Measurements from ENCODE around the gene TRIP10.

The TRIP10 gene

GRCh38 chr19:6696239-6696820, 43.1 kb upstream of the TRIP10 start:
- Histone ChIP-seq H2AK5ac (ENCODE audit: low read length, severe bottlenecking) (no peak overlapping the region), H3K23ac (ENCODE audit: low read length in 2 of 2) (no peak overlapping the region), H3K27me3 (ENCODE audit: control insufficient read depth in 1 of 2, insufficient read depth in 1 of 2, low read length in 2 of 2) (no peaks in the 10 kb centered on the region), H3K4me1 (ENCODE audit: control insufficient read depth, insufficient read depth, low read depth, low read length) (no peaks in the 10 kb centered on the region), H2BK5ac (ENCODE audit: low read depth, low read length, poor library complexity, severe bottlenecking) (no peak overlapping the region), H4K91ac (ENCODE audit: low read length) (no peak overlapping the region), H3K18ac (ENCODE audit: low read depth in 1 of 2, low read length in 2 of 2) (no peak overlapping the region), H3K27ac (ENCODE audit: low read length, poor library complexity, severe bottlenecking) (no peak overlapping the region), H3K14ac (ENCODE audit: low read length in 2 of 2) (no peak overlapping the region), H3K4me2 (ENCODE audit: low read length, poor library complexity, severe bottlenecking) (no peak overlapping the region), H3K9me3 (ENCODE audit: control insufficient read depth, low read length) (no peaks in the 10 kb centered on the region), H2BK12ac (ENCODE audit: low read length in 2 of 2) (no peak overlapping the region), H4K8ac (ENCODE audit: low read length) (no peak overlapping the region), H2BK120ac (ENCODE audit: low read depth, low read length) (no peak overlapping the region), H3K9ac (ENCODE audit: low read length) (no peak overlapping the region), H3K36me3 (ENCODE audit: control insufficient read depth in 1 of 2, insufficient read depth in 2 of 2, low read depth in 1 of 2, low read length in 2 of 2) (peaks cover 0 to 41% of the 10 kb centered on the region in 2 experiments), H2AFZ (ENCODE audit: low read depth, low read length) (no peak overlapping the region), H3K4ac (ENCODE audit: low read depth in 1 of 2, low read length in 2 of 2) (no peak overlapping the region), H3K4me3 (ENCODE audit: insufficient read depth in 1 of 2, low read depth in 1 of 2, low read length in 2 of 2) (no peak overlapping the region), H2BK15ac (ENCODE audit: low read depth, poor library complexity, severe bottlenecking) (no peak overlapping the region), H3K79me1 (replicated peaks; ENCODE audit: low read length, poor library complexity, severe bottlenecking) (no peaks in the 10 kb centered on the region)
- 88% methylated on average over 16 of the region's 18 CpGs for WGBS
- no peak for DNase-seq

GRCh38 chr19:6697291-6697690, 42.2 kb upstream of the TRIP10 start:
- no peaks in the 10 kb centered on the region for H3K79me1 ChIP-seq (replicated peaks; ENCODE audit: low read length, poor library complexity, severe bottlenecking)
- no peak overlapping the region for H3K18ac ChIP-seq (ENCODE audit: low read depth in 1 of 2, low read length in 2 of 2)
- H4K91ac ChIP-seq (ENCODE audit: low read length) = no peak overlapping the region
- H4K8ac ChIP-seq (ENCODE audit: low read length) = no peak overlapping the region
- H3K4ac ChIP-seq (ENCODE audit: low read depth in 1 of 2, low read length in 2 of 2) = no peak overlapping the region
- H3K4me3 ChIP-seq (ENCODE audit: insufficient read depth in 1 of 2, low read depth in 1 of 2, low read length in 2 of 2) = no peak overlapping the region
- H2BK12ac ChIP-seq (ENCODE audit: low read length in 2 of 2) = no peak overlapping the region
- H3K27me3 ChIP-seq (ENCODE audit: control insufficient read depth in 1 of 2, insufficient read depth in 1 of 2, low read length in 2 of 2) = peaks cover 0 to 4% of the 10 kb centered on the region in 2 experiments
- 81% methylated on average over 13 of the region's 13 CpGs for WGBS
- peaks cover 0 to 43% of the 10 kb centered on the region in 2 experiments for H3K36me3 ChIP-seq (ENCODE audit: control insufficient read depth in 1 of 2, insufficient read depth in 2 of 2, low read depth in 1 of 2, low read length in 2 of 2)
- H2BK120ac ChIP-seq (ENCODE audit: low read depth, low read length) = no peak overlapping the region
- H2BK15ac ChIP-seq (ENCODE audit: low read depth, poor library complexity, severe bottlenecking) = no peak overlapping the region
- no peak overlapping the region for H3K14ac ChIP-seq (ENCODE audit: low read length in 2 of 2)
- no peaks in the 10 kb centered on the region for H3K9me3 ChIP-seq (ENCODE audit: control insufficient read depth, low read length)
- H2BK5ac ChIP-seq (ENCODE audit: low read depth, low read length, poor library complexity, severe bottlenecking) = no peak overlapping the region
- H3K23ac ChIP-seq (ENCODE audit: low read length in 2 of 2) = no peak overlapping the region
- DNase-seq = no peak
- no peak overlapping the region for H3K4me2 ChIP-seq (ENCODE audit: low read length, poor library complexity, severe bottlenecking)
- no peak overlapping the region for H2AK5ac ChIP-seq (ENCODE audit: low read length, severe bottlenecking)
- no peak overlapping the region for H3K9ac ChIP-seq (ENCODE audit: low read length)
- no peak overlapping the region for H3K27ac ChIP-seq (ENCODE audit: low read length, poor library complexity, severe bottlenecking)
- no peak overlapping the region for H2AFZ ChIP-seq (ENCODE audit: low read depth, low read length)
- H3K4me1 ChIP-seq (ENCODE audit: control insufficient read depth, insufficient read depth, low read depth, low read length) = no peaks in the 10 kb centered on the region

GRCh38 chr19:6699935-6700334, 39.5 kb upstream of the TRIP10 start:
- Histone ChIP-seq H2AFZ (ENCODE audit: low read depth, low read length) (no peak overlapping the region), H4K91ac (ENCODE audit: low read length) (no peak overlapping the region), H3K4ac (ENCODE audit: low read depth in 1 of 2, low read length in 2 of 2) (no peak overlapping the region), H2BK15ac (ENCODE audit: low read depth, poor library complexity, severe bottlenecking) (no peak overlapping the region), H3K79me1 (replicated peaks; ENCODE audit: low read length, poor library complexity, severe bottlenecking) (no peaks in the 10 kb centered on the region), H2BK12ac (ENCODE audit: low read length in 2 of 2) (no peak overlapping the region), H2BK120ac (ENCODE audit: low read depth, low read length) (no peak overlapping the region), H3K27ac (ENCODE audit: low read length, poor library complexity, severe bottlenecking) (no peak overlapping the region), H2BK5ac (ENCODE audit: low read depth, low read length, poor library complexity, severe bottlenecking) (no peak overlapping the region), H3K4me1 (ENCODE audit: control insufficient read depth, insufficient read depth, low read depth, low read length) (no peaks in the 10 kb centered on the region), H3K9me3 (ENCODE audit: control insufficient read depth, low read length) (no peaks in the 10 kb centered on the region), H3K4me2 (ENCODE audit: low read length, poor library complexity, severe bottlenecking) (no peak overlapping the region), H3K14ac (ENCODE audit: low read length in 2 of 2) (no peak overlapping the region), H3K9ac (ENCODE audit: low read length) (no peak overlapping the region), H3K18ac (ENCODE audit: low read depth in 1 of 2, low read length in 2 of 2) (no peak overlapping the region), H2AK5ac (ENCODE audit: low read length, severe bottlenecking) (no peak overlapping the region), H4K8ac (ENCODE audit: low read length) (no peak overlapping the region), H3K36me3 (ENCODE audit: control insufficient read depth in 1 of 2, insufficient read depth in 2 of 2, low read depth in 1 of 2, low read length in 2 of 2) (peaks cover 0 to 28% of the 10 kb centered on the region in 2 experiments), H3K4me3 (ENCODE audit: insufficient read depth in 1 of 2, low read depth in 1 of 2, low read length in 2 of 2) (no peak overlapping the region), H3K23ac (ENCODE audit: low read length in 2 of 2) (no peak overlapping the region), H3K27me3 (ENCODE audit: control insufficient read depth in 1 of 2, insufficient read depth in 1 of 2, low read length in 2 of 2) (peaks cover 0 to 7% of the 10 kb centered on the region in 2 experiments)
- no peak for DNase-seq

GRCh38 chr19:6700586-6701316, 38.7 kb upstream of the TRIP10 start:
- H3K14ac ChIP-seq (ENCODE audit: low read length in 2 of 2) = no peak overlapping the region
- no peak overlapping the region for H2BK5ac ChIP-seq (ENCODE audit: low read depth, low read length, poor library complexity, severe bottlenecking)
- no peak overlapping the region for H2BK15ac ChIP-seq (ENCODE audit: low read depth, poor library complexity, severe bottlenecking)
- no peak overlapping the region for H3K4me3 ChIP-seq (ENCODE audit: insufficient read depth in 1 of 2, low read depth in 1 of 2, low read length in 2 of 2)
- H2BK120ac ChIP-seq (ENCODE audit: low read depth, low read length) = no peak overlapping the region
- no peak overlapping the region for H4K8ac ChIP-seq (ENCODE audit: low read length)
- no peaks in the 10 kb centered on the region for H3K79me1 ChIP-seq (replicated peaks; ENCODE audit: low read length, poor library complexity, severe bottlenecking)
- WGBS = 74% methylated on average over 8 of the region's 8 CpGs
- H2BK12ac ChIP-seq (ENCODE audit: low read length in 2 of 2) = no peak overlapping the region
- no peak for DNase-seq
- H3K4ac ChIP-seq (ENCODE audit: low read depth in 1 of 2, low read length in 2 of 2) = no peak overlapping the region
- H2AK5ac ChIP-seq (ENCODE audit: low read length, severe bottlenecking) = no peak overlapping the region
- no peak overlapping the region for H2AFZ ChIP-seq (ENCODE audit: low read depth, low read length)
- H4K91ac ChIP-seq (ENCODE audit: low read length) = no peak overlapping the region
- no peak overlapping the region for H3K18ac ChIP-seq (ENCODE audit: low read depth in 1 of 2, low read length in 2 of 2)
- H3K4me2 ChIP-seq (ENCODE audit: low read length, poor library complexity, severe bottlenecking) = no peak overlapping the region
- H3K27ac ChIP-seq (ENCODE audit: low read length, poor library complexity, severe bottlenecking) = no peak overlapping the region
- no peaks in the 10 kb centered on the region for H3K4me1 ChIP-seq (ENCODE audit: control insufficient read depth, insufficient read depth, low read depth, low read length)
- peaks cover 0 to 7% of the 10 kb centered on the region in 2 experiments for H3K27me3 ChIP-seq (ENCODE audit: control insufficient read depth in 1 of 2, insufficient read depth in 1 of 2, low read length in 2 of 2)
- H3K9me3 ChIP-seq (ENCODE audit: control insufficient read depth, low read length) = no peaks in the 10 kb centered on the region
- H3K36me3 ChIP-seq (ENCODE audit: control insufficient read depth in 1 of 2, insufficient read depth in 2 of 2, low read depth in 1 of 2, low read length in 2 of 2) = peaks cover 0 to 26% of the 10 kb centered on the region in 2 experiments
- no peak overlapping the region for H3K9ac ChIP-seq (ENCODE audit: low read length)
- H3K23ac ChIP-seq (ENCODE audit: low read length in 2 of 2) = no peak overlapping the region

Measured in mesenchymal stem cell (in vitro differentiated cells and primary cell).